ENCODE data around the gene TMEM37.

- TF ChIP-seq SIN3A (IDR thresholded peaks at IDR 0.05; ENCODE audit: borderline replicate concordance, low read depth, low read length) (no peak), SMC3 (IDR thresholded peaks at IDR 0.05; ENCODE audit: low read depth, low read length) (no peak), GATA2 (CRISPR knock-in tag; IDR thresholded peaks at IDR 0.05) (no peak), FOSL2 (IDR thresholded peaks at IDR 0.05; ENCODE audit: borderline replicate concordance, low read depth) (no peak), CTCF (IDR thresholded peaks at IDR 0.05) (no peak), ELF1 (IDR thresholded peaks at IDR 0.05) (no peak), EZH2phosphoT487 (IDR thresholded peaks at IDR 0.05; ENCODE audit: borderline replicate concordance, low read depth) (no peak), NRF1 (IDR thresholded peaks at IDR 0.05; ENCODE audit: low read depth, low read length) (no peak), POLR2AphosphoS5 (IDR thresholded peaks at IDR 0.05; ENCODE audit: low read depth, low read length) (no peak)
Measured at GRCh38 chr2:119440873-119441272, 9.2 kb downstream of the TMEM37 start.

All from SK-N-SH (cell line).